K562 (cell line): Measurements from ENCODE around the gene PRKCE. TPM values are rescaled to one million over a fixed set of nuclear protein-coding genes. Genes with fewer than 3 reads are reported as not detected.

Experiments used
- ATAC-seq: fragments of 200-7000 bp; cut with Tn5 transposase; 3 replicates; pipeline ENCODE4 v1.9.1; 2020; ENCODE audit warnings: moderate library complexity
- BruUV-seq: library from RNA; stranded (reverse); fragments of 400-500 nt; replicated peaks from 2 replicates; lab custom pipeline; 2021; lab: Mats Ljungman, UMichigan
- CTCF ChIA-PET: fragments of 300-600 bp; formaldehyde crosslinking; extraction: SDS; loops from one replicate; lab custom pipeline; 2021; ENCODE audit warnings: low intra/inter-chr PET ratio; lab: Yijun Ruan, JAX
- POLR2A ChIA-PET: fragments of 300-600, 350-650 bp; sonication (Branson Sonifier 250); formaldehyde crosslinking; extraction: SDS; loops from one replicate; lab custom pipeline; 2021; ENCODE audit warnings: antibody characterized with exemption, inconsistent platforms; lab: Yijun Ruan, JAX
- DNase-seq, 4 experiments: peaks; one replicate each; pipeline versions ENCODE4 v3.0.0 to v3.0.0-alpha.2; 2011 to 2018; ENCODE audit warnings: low spot score in 3 of 4, mixed read lengths in 3 of 4; ENCODE audit errors: extremely low read depth in 1 of 4
- FAIRE-seq: peaks from 2 replicates; lab custom pipeline; 2011; peaks lifted over from hg19 to GRCh38; lab: Jason Lieb, UNC
- H2AFZ ChIP-seq: 2 replicates; pipeline ENCODE4 v1.6.0; 2011; ENCODE audit warnings: low read depth, low read length, control low read depth, inconsistent platforms
- H3K27ac ChIP-seq: fragments of 200-600 bp; 3 replicates; pipeline ENCODE4 v1.8.0; 2011; ENCODE audit warnings: low read depth, mild to moderate bottlenecking, control low read depth, inconsistent platforms, low read length, moderate library complexity, mixed read lengths; ENCODE audit errors: extremely low read depth
- H3K27me3 ChIP-seq, 2 experiments: fragments of 300-600 bp in 1 of 2; 2 replicates in 1 of 2; 3 replicates in 1 of 2; pipeline versions ENCODE4 v1.6.0 to v1.8.0; 2011; ENCODE audit warnings: inconsistent platforms in 2 of 2, low read length in 2 of 2, mild to moderate bottlenecking in 1 of 2, mixed read lengths in 1 of 2, moderate library complexity in 1 of 2; ENCODE audit not compliant: control insufficient read depth in 2 of 2, insufficient read depth in 2 of 2
- H3K36me3 ChIP-seq: fragments of 300-600 bp; 3 replicates; pipeline ENCODE4 v1.8.0; 2011; ENCODE audit warnings: mild to moderate bottlenecking, low read length, inconsistent platforms; ENCODE audit not compliant: control insufficient read depth, insufficient read depth
- H3K4me1 ChIP-seq, 2 experiments: fragments of 200-600 bp in 1 of 2; replicated peaks in 1 of 2; 2 replicates in 1 of 2; 3 replicates in 1 of 2; pipeline versions ENCODE4 v1.5.1 to v1.8.0; 2011; ENCODE audit warnings: inconsistent platforms in 2 of 2, low read length in 2 of 2, mild to moderate bottlenecking in 1 of 2, mixed read lengths in 1 of 2, moderate library complexity in 1 of 2; ENCODE audit not compliant: control insufficient read depth in 2 of 2, insufficient read depth in 2 of 2
- H3K4me2 ChIP-seq: 2 replicates; pipeline ENCODE4 v1.6.1; 2011; ENCODE audit warnings: low read length, control low read depth, inconsistent platforms, mixed read lengths; ENCODE audit not compliant: insufficient read depth
- H3K4me3 ChIP-seq: fragments of 200-600 bp; sonication (generic), shearing (Covaris generic); 2 replicates; pipeline ENCODE4 v1.5.1; 2016; ENCODE audit warnings: control low read depth, inconsistent platforms
- H3K79me2 ChIP-seq: fragments of 200-600 bp; 3 replicates; pipeline ENCODE4 v1.8.0; 2011; ENCODE audit warnings: low read length, inconsistent platforms; ENCODE audit not compliant: control insufficient read depth, insufficient read depth
- H3K9ac ChIP-seq, 2 experiments: 2 replicates each; pipeline versions ENCODE4 v1.6.0 to v1.6.1; 2011; ENCODE audit warnings: low read depth in 2 of 2, low read length in 2 of 2, control low read depth in 1 of 2, inconsistent platforms in 1 of 2, mild to moderate bottlenecking in 1 of 2, mixed read lengths in 1 of 2; ENCODE audit not compliant: insufficient read depth in 1 of 2
- H3K9me1 ChIP-seq: one replicate; pipeline ENCODE4 v1.6.0; 2011; ENCODE audit warnings: inconsistent platforms, mild to moderate bottlenecking, low read length, moderate library complexity; ENCODE audit not compliant: control insufficient read depth, insufficient read depth
- H3K9me3 ChIP-seq: replicated peaks from 2 replicates; pipeline ENCODE4 v1.5.1; 2011; ENCODE audit warnings: low read depth, low read length, inconsistent platforms; ENCODE audit not compliant: control insufficient read depth, insufficient read depth
- H4K20me1 ChIP-seq: replicated peaks from 2 replicates; pipeline ENCODE4 v1.6.1; 2011; ENCODE audit warnings: low read length, inconsistent platforms, mixed read lengths; ENCODE audit not compliant: control insufficient read depth, insufficient read depth
- ARID4B ChIP-seq: sonication (generic); formaldehyde crosslinking; IDR thresholded peaks from 2 replicates; pipeline ENCODE4 v1.8.0; 2022; ENCODE audit warnings: mild to moderate bottlenecking, missing genetic modification reagents
- ATF7 ChIP-seq: fragments of 450-650 bp; IDR thresholded peaks from 2 replicates; pipeline ENCODE4 v1.7.1; 2014; ENCODE audit warnings: mild to moderate bottlenecking, moderate library complexity
- CBX8 ChIP-seq: fragments of 200-600 bp; sonication (generic); IDR thresholded peaks from 2 replicates; pipeline ENCODE4 v1.6.1; 2012; ENCODE audit warnings: borderline replicate concordance, mixed run types, low read depth, mild to moderate bottlenecking, moderate library complexity, mixed read lengths, low read length, control low read depth, inconsistent platforms; ENCODE audit not compliant: poor library complexity, severe bottlenecking; ENCODE audit errors: extremely low read depth
- ELF1 ChIP-seq: fragments of 200-800 bp; sonication (Bioruptor generic); IDR thresholded peaks from 2 replicates; pipeline ENCODE4 v1.6.1; 2016; ENCODE audit warnings: missing genetic modification characterization, missing compliant biosample characterization
- ILF3 ChIP-seq: fragments of 450-650 bp; IDR thresholded peaks from 2 replicates; pipeline ENCODE4 v1.6.1; 2018; ENCODE audit warnings: antibody characterized with exemption, mild to moderate bottlenecking, moderate library complexity, borderline replicate concordance
- KLF6 ChIP-seq: fragments of 250-450 bp; sonication (Bioruptor Pico); IDR thresholded peaks from 2 replicates; pipeline ENCODE4 v1.4.0; 2020; ENCODE audit warnings: mild to moderate bottlenecking, moderate library complexity, borderline replicate concordance
- MTA2 ChIP-seq: fragments of 450-650 bp; IDR thresholded peaks from 2 replicates; pipeline ENCODE4 v1.6.1; 2016; ENCODE audit warnings: low read depth
- NR2C1 ChIP-seq, 2 experiments: fragments of 450-650 bp; IDR thresholded peaks; 2 replicates each; pipeline ENCODE4 v1.6.1; 2017; ENCODE audit warnings: mild to moderate bottlenecking in 2 of 2, antibody characterized with exemption in 1 of 2, inconsistent platforms in 1 of 2, missing compliant biosample characterization in 1 of 2, missing genetic modification characterization in 1 of 2
- TFAM ChIP-seq: fragments of 250-450 bp; sonication (Bioruptor Pico); conservative IDR thresholded peaks from 2 replicates; pipeline ENCODE4 v1.5.0; 2021; ENCODE audit warnings: mild to moderate bottlenecking, moderate library complexity
- WHSC1 ChIP-seq: IDR thresholded peaks from one replicate; pipeline ENCODE4 v1.6.1; 2012; ENCODE audit warnings: low read length, control low read depth, inconsistent platforms
- YBX1 ChIP-seq: fragments of 450-650 bp; IDR thresholded peaks from 2 replicates; pipeline ENCODE4 v1.7.1; 2016; ENCODE audit warnings: mild to moderate bottlenecking
- ZC3H4 ChIP-seq: sonication (generic); formaldehyde crosslinking; IDR thresholded peaks from 2 replicates; pipeline ENCODE4 v1.9.0; 2021; ENCODE audit warnings: missing genetic modification reagents, borderline replicate concordance
- ZNF431 ChIP-seq: sonication (generic); formaldehyde crosslinking; IDR thresholded peaks from 2 replicates; pipeline ENCODE4 v1.8.0; 2022; ENCODE audit warnings: mild to moderate bottlenecking, missing genetic modification reagents
- ZNF551 ChIP-seq: fragments of 250-450 bp; sonication (Bioruptor Pico); IDR thresholded peaks from 2 replicates; pipeline ENCODE4 v1.5.0; 2021; ENCODE audit warnings: mild to moderate bottlenecking, moderate library complexity
- ZNF592 ChIP-seq: fragments of 450-650 bp; IDR thresholded peaks from 2 replicates; pipeline ENCODE4 v1.6.1; 2017; ENCODE audit warnings: antibody characterized with exemption, mild to moderate bottlenecking
- ZZZ3 ChIP-seq: fragments of 450-650 bp; IDR thresholded peaks from 2 replicates; pipeline ENCODE4 v1.6.1; 2016; ENCODE audit warnings: antibody characterized with exemption, mild to moderate bottlenecking, moderate library complexity
- WGBS: fragments of 100-300 bp; shearing (Covaris generic); methylation state at CpG from one replicate; pipeline ENCODE4 v1.1.6; 2016; ENCODE audit warnings: low coverage, mixed read lengths; ENCODE audit not compliant: insufficient coverage; ENCODE audit errors: missing lambda C conversion rate; 5-methylcytosine and 5-hydroxymethylcytosine counted together
- in situ Hi-C: fragments of 300-500 bp; cut with MboI; formaldehyde crosslinking; loops from 4 replicates; pipeline ENCODE4 v1.15.0; 2018; ENCODE audit warnings: inconsistent platforms, mixed read lengths
- intact Hi-C: fragments of 100-400 bp; cut with micrococcal nuclease; formaldehyde crosslinking; loops from 2 replicates; pipeline ENCODE4 v1.14.2; 2022
- polyA plus RNA-seq, 8 experiments: library from polyadenylated mRNA; depleted of rRNA in 4 of 8; stranded (reverse) in 5 of 8; unstranded in 3 of 8; fragments of >200 nt; fragmentation: Nextera tagmentation in 2 of 8; fragmentation: Illumina TruSeq in 1 of 8; extraction: Ambion mirVana in 2 of 8; extraction: Trizol in 1 of 8; gene quantifications; 2 replicates each; pipeline versions ENCODE4 v1.2.1 to v1.2.3, GENCODE V29; 2011 to 2014; ENCODE audit warnings: inconsistent platforms in 1 of 8, missing spikeins in 1 of 8
- total RNA-seq, 7 experiments: library from RNA; depleted of rRNA in 6 of 7; stranded (reverse); fragments of >200 nt in 6 of 7; fragmentation: Illumina TruSeq in 2 of 7; extraction: Trizol in 2 of 7; gene quantifications; 2 replicates each; pipeline versions ENCODE4 v1.2.1 to v1.2.3, GENCODE V29; 2011 to 2021; ENCODE audit warnings: low replicate concordance in 1 of 7

Gene PRKCE
- total and polyA plus RNA-seq, 9 of the 15 experiments (the other 6 are each of a cell fraction or from before 2014, with no cell fraction given): 0.06 to 1.0 (median 0.22) TPM; not detected in 1

GRCh38 chr2:45879936-45880335, 228.5 kb downstream of the PRKCE start:
- intact Hi-C loops: no loop called here
- Histone ChIP-seq H3K36me3 (no peaks in the 10 kb centered on the region), H3K4me2 (no peak overlapping the region), H3K9me1 (no peaks in the 10 kb centered on the region), H3K27ac (no peak overlapping the region), H3K4me3 (no peak overlapping the region), H3K9me3 (no peaks in the 10 kb centered on the region), H3K4me1 (no peaks in the 10 kb centered on the region), H3K9ac (no peak overlapping the region), H3K27me3 (peaks cover 6 to 23% of the 10 kb centered on the region in 2 experiments; a peak in 4 of 5 replicates), H3K79me2 (no peaks in the 10 kb centered on the region), H2AFZ (no peak overlapping the region), H4K20me1 (no peaks in the 10 kb centered on the region)
- 0% methylated on average over 2 of the region's 2 CpGs for WGBS
- no peak for ATAC-seq
- DNase-seq: no peak
- in situ Hi-C loops: no loop called here
- ChIA-PET CTCF (no interaction called here), POLR2A (no interaction called here)
- FAIRE-seq: no peak
- no TSS peak for BruUV-seq
- TF ChIP-seq ZZZ3: no peak
- TF ChIP-seq ZC3H4 (CRISPR knock-in tag): no peak
- TF ChIP-seq ELF1 (tag): no peak
- no peak for TF ChIP-seq KLF6
- TF ChIP-seq TFAM (CRISPR knock-in tag): no peak
- TF ChIP-seq ARID4B: no peak
- no peak for TF ChIP-seq CBX8
- TF ChIP-seq NR2C1 (IDR thresholded peaks at IDR 0.05): no peak
- no peak for TF ChIP-seq NR2C1 (tag; IDR thresholded peaks at IDR 0.05)
- TF ChIP-seq ILF3: no peak
- TF ChIP-seq ATF7: no peak
- TF ChIP-seq MTA2: no peak
- TF ChIP-seq ZNF551 (CRISPR knock-in tag): no peak
- no peak for TF ChIP-seq ZNF431 (CRISPR knock-in tag)
- TF ChIP-seq WHSC1: no peak
- no peak for TF ChIP-seq ZNF592
- no peak for TF ChIP-seq YBX1
